Islet precursor cell (in vitro differentiated cells): ENCODE data around the gene TBXA2R.
"Not testable (repeated sequence)": the region's sequence is repeated elsewhere in the genome, so short reads cannot be mapped to it uniquely, and the experiment has no call there.

Experiments
- DNase-seq: peaks from one replicate; pipeline ENCODE4 v3.0.0-alpha.2; 2018

The TBXA2R gene

GRCh38 chr19:3604227-3604986 lies 2.3 kb downstream of the TBXA2R start:
- no peak for DNase-seq

DNA sequence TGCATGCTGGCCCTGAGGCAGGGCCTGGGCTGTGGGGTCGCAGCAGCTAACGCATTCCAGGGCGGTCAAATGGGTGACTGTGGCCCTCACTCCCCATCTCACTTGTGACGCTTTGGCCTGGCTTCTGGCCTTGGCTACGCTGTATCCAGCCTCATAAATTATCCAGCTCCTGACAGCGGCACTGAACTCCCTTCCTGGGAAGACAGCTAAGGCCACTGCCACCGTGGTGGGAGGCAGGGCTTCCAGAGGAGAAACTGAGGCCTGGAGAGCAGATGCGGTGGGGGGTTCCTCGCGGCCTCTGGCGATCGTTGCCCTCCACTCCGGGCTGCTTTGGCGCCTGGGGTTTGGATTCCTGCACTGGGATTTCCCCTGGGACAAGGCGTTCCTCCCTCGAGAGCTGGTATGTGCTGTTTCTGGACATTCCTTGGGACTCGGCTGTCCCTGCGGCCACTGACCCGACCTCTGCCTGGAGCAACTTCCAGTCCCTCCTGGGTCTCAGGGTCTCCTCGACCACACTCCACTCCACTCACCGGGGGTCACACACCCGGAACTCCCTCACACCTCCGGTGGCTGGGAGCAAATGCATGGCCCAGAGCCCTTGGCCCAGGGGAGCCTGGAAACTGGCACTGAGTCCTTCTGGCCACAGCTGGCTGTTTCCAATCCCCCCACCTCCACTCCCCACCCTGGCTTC lies 3.4 kb downstream of the TBXA2R start:
- peak; percentile 71 for DNase-seq

- DNase-seq, result no peak
Measured at GRCh38 chr19:3601021-3601420, 5.7 kb downstream of the TBXA2R start.

DNA sequence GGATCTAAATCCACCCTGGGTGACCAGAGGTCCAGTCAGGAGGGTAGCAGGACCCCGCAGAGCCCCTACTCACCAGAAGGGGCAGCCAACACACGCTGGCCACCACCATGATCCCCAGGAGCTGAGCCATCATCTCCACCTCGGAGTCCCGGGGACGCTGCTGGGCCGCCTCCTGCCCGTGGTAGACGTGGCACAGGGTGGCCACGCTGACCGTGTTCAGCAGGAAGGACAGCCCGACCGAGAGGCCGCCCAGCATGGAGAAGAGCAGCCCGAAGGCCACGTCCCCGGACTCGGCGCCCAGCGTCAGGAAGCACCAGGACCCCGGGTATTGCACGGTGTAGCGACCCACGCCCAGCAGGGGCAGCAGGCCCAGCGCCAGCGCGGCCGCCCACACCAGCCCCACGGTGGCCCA lies 6.9 kb downstream of the TBXA2R start:
- no peak for DNase-seq

- no peak for DNase-seq
Measured at GRCh38 chr19:3595521-3596061, 11.1 kb downstream of the TBXA2R start.

DNA sequence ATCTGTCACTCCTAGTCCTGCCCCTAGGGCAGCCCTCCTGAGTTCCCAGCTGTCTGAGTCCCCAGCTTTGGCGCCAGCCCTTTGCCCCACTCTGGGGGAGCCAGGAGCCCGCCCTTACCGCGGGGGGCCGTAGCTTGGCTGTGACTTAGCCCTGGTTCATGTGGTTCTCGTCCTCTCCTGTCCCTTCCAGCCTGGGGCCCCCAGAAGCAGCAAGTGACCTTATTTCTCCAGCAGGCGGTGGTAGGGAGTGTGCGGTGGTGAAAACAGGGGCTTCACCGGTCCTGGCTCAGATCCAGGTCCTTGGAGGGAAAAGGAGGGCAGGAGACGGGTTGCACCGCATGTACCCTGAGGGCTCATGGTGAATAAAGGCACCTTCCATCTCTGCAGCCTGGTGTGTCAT lies 13.5 kb downstream of the TBXA2R start:
- no peak for DNase-seq

DNA sequence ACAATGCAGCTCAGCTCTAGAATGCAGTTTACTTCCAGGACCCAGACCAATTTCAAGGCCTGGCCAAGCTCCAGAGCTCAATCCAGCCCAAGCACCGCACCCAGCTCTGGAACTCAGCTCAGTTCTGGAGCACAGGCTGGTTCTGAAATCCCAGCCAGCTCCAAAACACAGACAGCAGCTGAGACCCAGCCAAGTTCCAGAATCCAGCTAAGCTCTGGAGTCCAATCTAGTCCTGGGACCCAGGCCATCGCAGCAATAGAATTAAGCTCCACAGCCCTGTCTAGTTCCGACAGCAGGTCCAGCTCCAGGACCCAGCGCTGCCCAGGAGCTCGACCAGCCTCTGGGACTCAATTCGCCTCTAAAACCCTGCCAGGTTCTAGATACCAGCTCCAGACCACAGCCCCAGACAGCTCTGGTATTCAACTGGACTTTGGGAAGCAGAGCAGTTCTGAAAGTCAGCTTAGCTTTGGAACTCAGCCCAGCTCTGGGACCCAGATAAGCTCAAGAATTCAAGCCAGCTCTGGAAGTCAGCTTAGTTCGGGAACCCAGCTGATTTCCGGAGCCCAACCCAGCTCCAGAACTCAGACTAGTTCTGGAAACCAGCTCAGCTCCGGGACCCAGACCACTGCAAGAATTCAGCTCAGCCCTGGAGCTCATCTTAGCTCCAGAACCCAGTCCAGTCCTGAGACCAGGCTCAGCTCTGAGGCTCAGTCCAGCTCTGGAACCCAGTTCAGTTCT lies 14.6 kb downstream of the TBXA2R start:
- DNase-seq, result no peak

DNA sequence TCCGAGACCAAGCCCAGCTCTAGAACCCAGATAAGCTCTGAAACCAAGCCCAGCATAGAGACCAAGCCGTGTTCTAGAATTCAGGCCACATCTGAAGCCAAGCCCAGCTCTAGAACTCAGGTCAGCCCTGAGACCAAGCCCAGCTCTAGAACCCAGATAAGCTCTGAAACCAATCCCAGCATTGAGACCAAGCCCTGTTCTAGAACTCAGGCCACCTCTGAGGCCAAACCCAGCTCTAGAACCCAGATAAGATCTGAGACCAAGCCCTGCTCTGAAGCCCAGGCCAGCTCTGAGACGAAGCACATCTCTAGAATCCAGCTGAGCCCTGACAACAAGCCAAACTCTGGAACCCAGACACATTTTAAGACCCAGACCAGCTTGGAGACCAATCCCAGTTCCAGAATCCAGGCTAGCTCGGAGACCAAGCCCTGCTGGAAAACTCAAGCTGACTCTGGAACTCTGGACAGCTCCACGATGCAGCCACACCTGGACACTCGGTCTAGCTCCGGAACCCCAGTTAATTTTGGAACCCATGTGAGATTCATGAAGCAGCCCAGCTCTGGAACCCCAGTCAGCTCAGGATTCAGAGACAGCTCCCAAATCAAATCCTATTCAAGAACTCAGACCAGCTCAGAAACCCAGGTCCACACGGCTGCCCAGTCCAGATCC lies 15.6 kb downstream of the TBXA2R start:
- DNase-seq, result no peak

GRCh38 chr19:3589949-3590348 lies 16.7 kb downstream of the TBXA2R start:
- DNase-seq, result no peak

DNA sequence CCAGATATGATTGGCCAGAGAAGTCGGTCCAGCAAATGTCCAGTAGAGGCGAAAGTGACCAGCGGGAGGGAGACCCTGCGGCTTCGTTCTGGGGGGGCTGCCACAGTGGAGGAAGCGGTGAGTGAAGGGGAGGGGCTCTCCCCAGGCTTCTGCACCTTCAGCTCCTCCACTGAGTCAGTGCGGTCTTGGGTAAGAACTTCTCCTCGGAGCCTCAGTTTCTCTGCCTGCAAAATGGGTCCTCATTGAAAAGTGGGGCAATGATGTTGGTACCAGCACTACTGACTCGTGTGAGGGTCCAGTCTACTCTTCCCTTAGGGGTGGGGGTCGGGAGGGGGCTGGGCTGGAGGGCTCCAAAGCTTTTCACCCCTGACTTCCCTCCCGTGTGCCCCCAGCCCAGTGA lies 17.2 kb downstream of the TBXA2R start:
- no peak for DNase-seq

- DNase-seq, result no peak
Measured at GRCh38 chr19:3586707-3587346, 19.8 kb downstream of the TBXA2R start.

GRCh38 chr19:3586127-3586626 lies 20.5 kb downstream of the TBXA2R start:
- no peak for DNase-seq

DNA sequence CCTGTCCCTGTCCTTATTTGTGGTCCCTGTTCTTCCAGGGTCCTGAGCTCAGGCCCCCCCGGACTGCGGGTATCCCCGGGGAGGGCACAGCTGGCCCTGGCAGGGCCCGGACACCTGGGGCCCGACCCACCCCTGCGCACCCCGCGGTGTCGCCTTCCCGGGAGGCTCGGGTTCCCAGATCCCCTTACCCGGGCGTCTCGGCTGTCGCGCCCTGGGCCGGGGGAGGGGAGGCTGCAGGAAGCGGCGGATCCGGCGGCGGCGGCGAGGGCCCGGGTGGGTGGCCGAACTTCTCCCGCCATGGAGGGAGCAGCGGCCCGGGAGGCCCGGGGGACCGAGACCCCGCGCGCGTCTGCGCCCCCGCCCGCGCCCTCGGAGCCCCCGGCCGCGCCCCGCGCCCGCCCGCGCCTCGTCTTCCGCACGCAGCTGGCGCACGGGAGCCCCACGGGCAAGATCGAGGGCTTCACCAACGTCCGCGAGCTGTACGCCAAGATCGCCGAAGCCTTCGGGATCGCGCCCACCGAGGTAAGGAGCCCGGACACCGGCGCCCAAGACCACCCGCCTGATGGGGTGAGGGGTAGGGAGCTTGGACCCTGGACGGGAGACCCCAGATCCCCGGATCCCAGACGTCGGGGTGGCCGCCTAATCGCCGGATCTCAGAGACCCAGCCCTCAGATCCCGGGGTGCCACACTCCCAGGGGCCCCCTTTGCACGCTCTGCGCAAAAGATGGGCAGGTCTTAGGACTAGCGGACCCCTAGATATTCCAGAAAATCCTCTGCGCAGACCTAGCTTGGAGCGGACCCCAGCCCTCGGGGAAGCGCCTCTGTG lies 21.2 kb downstream of the TBXA2R start, which contains the start of gene GIPC3:
TSS of gene GIPC3 (plus strand) at position 178 of the 826 bp plus-strand sequence. CDS start at position 298, 120 bp downstream.
- no peak for DNase-seq

GRCh38 chr19:3584036-3584802 lies 22.5 kb downstream of the TBXA2R start:
- not testable (repeated sequence) for DNase-seq

DNA sequence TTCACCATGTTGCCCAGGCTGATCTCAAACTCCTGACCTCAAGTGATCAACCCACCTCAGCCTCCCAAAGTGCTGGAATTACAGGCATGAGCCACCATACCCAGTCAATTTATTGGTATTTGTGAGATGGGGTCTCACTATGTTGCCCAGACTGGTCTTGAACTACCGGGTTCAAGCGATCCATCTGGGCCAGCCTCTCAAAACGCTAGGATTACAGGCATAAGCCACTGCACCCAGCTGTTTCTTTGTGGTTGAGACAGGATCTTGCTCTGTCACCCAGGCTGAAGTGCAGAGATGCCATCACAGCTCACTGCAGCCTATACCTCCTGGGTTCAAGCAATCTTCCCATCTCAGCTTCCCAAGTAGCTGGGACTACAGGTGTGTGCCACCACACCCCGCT lies 24.9 kb downstream of the TBXA2R start:
- not testable (repeated sequence) for DNase-seq

DNA sequence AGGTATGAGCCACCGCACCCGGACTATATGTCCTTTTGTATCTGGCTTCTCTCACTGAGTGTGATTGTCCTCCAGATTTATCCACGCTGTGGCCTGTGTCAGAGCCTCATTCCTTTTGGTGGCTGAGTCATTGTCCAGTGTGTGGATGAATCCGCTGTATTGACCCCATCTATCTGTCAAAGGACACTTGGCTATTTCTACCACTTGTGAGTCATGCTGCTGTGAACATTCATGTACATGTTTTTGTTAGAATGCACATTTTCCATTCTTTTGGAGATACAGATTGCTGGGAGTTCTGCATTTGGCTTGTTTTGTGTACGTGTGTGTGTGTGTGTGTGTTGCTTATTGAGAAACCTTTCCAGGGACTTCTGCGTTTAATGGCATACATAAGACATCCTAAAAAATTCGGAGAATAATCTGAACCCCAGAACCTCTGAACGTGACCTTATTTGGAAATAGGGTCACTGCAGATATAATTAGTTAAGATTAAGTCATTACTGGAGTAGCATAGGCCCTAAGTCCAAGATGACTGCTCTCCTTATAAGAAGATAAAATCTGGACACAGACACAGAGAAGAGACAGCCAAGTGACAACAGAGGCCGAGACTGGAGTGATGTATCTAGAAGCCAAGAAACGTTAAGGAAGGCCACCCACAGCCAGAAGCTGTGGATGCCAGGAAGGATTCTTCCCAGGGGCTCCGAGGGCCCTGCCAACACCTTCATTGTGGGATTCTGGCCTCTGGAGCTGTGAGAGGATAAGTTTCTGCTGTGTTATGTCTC lies 26.3 kb downstream of the TBXA2R start:
- peak; percentile 78 for DNase-seq

GRCh38 chr19:3578390-3578789 lies 28.3 kb downstream of the TBXA2R start:
- no peak for DNase-seq

GRCh38 chr19:3577723-3578344 lies 28.8 kb downstream of the TBXA2R start:
- DNase-seq, result no peak
